CD4-positive, alpha-beta T cell treated with Interferon alpha-2 for 1 hour (primary cell): ENCODE results near the gene RASIP1.

ENCODE experiments used
- DNase-seq, 2 donors: peaks; one replicate each; pipeline ENCODE4 v3.0.0-alpha.2; 2020 to 2022

Gene RASIP1

DNA sequence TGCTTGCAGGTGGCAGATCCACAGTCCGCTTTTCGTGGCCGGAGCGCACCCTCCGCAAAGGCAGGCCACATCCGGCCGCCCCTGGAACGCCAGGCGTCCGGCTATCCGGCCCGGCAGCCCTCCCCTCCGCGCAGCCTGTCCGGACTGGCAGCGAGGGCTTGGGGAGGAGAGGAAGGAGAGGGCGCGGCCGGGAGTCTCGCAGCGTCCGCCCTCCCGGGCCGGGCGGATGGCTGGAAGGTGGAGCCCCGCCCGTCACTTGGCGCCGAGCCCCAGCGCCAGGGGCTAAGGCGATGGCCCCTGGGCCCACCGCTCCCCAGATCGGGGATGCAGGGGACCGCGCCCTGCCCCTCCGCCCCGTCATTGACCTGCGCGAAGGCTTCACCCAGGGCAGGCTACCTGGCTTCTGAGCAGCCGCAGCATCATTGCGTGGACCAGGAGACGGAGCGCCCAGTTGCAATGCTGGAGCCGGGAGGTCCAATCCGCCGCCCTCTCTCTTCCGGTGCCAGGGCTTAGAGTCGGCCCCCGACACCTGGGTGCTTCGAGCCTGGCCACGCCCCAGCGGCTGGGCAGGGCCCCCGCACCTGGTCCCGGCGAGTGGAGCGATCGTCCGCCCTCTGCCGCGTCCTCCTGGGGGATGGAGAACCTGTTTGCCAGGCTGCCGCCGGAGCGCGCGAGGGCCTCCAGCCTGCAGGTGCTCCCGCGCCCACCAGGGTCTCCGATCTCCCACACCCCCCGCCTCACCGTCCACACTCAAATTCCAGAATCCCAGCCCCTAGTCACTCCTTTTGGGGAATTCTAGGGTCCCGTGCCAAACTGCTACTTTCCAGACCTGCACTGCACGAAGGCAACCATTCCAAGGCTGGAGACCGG lies 12.3 kb upstream of the RASIP1 start, which contains the start of gene FUT1:
TSS of gene FUT1 (minus strand) at position 146 of the 870 bp plus-strand sequence. CDS start 1,360 bp downstream, outside the sequence.
- DNase-seq, result peak; percentile 12 to 51

DNA sequence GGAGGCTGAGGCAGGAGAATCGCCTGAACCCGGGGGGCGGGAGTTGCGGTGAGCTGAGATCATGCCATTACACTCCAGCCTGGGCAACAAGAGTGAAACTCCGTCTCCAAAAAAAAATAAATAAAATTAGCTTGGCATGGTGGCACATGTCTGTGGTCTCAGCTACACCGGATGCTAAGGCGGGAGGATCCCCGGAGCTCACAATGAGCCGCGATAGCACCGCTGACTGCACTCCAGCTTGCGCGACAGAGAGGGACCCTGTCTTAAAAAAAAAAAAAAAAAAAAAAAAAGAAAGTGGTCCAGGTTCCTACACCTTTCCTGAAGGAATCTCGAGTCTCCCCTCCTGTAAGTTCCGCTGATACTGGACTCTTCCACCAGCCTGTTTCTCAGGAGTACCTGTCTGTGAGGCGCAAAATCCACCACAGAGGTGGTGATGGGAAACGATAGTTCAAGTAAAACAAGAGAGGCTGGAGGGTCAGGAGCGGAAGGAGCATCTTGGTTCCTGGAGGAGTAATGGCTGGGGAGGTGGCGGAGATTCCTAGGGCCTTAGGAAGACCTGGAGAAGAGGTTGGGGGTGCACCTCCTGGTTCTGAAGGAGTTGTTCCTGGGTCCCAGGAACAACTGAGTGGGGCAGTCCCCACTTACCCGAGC lies 11.6 kb upstream of the RASIP1 start:
- DNase-seq, result peak in 1 of 2 donors; percentile 14

GRCh38 chr19:48750771-48751504 lies 10.5 kb upstream of the RASIP1 start:
- DNase-seq, result no peak

DNA sequence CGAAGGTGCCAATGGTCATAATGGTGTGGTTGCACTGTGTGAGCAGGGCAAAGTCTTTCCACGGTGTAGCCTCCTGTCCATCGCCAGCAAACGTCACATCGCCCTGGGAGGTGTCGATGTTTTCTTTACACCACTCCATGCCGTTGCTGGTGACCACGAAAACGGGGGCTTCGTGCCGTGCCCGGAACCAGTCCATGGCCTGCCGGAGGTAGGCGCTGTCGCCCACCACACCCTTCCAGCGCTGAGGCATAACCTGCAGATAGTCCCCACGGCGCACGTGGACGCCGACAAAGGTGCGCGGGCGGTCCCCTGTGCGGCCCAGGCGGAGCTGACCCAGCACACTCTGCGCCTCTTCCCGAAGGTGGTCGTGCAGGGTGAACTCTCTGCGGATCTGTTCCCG lies 9.9 kb upstream of the RASIP1 start:
- no peak for DNase-seq

DNA sequence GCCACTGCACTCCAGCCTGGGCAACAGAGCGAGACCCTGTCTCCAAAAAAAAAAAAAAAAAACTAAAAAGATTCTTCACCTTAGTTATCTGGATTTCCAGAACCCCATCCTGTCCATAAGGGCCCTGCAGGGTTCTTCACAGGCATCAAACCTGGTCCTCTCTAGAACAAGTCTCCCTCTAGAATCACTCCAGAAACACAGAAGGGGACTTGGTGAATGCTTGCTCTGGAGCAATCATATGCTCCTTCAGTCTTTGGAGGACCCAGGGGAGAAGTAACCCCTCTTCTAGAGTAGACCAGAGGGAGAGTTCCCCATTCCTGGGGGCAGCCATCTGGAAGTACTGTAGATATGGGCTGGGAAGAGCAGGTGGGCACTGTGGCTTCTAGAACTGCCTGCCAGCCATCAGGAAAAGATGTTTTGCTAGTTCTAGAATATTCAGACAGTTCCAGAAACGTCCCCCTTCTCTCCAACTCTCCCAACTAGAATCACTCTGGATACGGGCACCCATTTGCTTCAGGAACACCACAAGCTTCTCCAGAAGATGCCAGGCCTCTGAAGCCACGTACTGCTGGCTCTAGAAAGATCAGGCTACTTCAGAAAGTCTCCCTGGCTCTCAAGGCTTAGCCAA lies 9.3 kb upstream of the RASIP1 start:
- DNase-seq, result no peak

GRCh38 chr19:48746738-48747575 lies 6.5 kb upstream of the RASIP1 start, which contains the start of gene IZUMO1:
Gene IZUMO1 (minus strand): TSS chr19:48746909. CDS start chr19:48745859, 1,050 bp downstream.
- DNase-seq, result peak; percentile 70 to 73

- no peak for DNase-seq
Measured at GRCh38 chr19:48746110-48746509, 5.7 kb upstream of the RASIP1 start.

DNA sequence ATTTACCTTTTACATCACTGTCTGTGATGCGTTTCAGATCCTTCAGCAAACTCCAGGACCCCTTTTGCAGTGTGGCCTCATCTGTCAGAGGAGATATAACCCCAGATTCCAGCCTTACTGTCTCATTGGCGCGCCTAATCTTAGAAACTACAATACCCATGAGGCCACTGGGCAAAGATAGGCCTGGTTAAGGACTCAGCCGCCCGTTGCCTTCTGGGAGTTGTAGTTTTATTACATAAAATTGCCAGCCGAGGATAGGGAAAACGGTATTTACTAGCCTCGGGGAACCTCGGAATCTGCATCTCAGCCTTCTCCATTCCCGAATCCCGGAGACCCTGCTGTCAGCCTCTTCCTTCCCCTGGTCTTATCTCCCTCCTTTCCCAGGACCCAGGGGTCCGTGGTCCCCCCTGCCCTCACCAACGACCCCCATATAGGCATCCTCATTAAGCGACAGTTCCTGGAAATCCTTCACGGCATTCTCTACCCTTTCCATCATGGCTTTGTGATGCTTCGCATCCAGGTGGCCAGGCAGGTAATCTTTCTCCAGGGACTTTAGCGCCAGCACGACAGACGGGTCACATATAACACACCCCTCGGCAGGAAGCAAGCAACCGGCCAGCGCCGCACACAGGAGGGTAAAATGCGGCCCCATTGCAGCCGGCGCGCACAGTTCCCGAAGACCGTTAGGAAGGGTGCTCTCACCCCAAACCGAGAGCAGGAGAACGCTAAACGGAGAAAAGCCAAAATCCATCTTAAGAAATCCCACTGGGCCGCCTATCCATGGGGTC lies 5.0 kb upstream of the RASIP1 start:
- DNase-seq, result peak; percentile 57 to 77

GRCh38 chr19:48742096-48742495 lies 1.7 kb upstream of the RASIP1 start:
- DNase-seq, result no peak

DNA sequence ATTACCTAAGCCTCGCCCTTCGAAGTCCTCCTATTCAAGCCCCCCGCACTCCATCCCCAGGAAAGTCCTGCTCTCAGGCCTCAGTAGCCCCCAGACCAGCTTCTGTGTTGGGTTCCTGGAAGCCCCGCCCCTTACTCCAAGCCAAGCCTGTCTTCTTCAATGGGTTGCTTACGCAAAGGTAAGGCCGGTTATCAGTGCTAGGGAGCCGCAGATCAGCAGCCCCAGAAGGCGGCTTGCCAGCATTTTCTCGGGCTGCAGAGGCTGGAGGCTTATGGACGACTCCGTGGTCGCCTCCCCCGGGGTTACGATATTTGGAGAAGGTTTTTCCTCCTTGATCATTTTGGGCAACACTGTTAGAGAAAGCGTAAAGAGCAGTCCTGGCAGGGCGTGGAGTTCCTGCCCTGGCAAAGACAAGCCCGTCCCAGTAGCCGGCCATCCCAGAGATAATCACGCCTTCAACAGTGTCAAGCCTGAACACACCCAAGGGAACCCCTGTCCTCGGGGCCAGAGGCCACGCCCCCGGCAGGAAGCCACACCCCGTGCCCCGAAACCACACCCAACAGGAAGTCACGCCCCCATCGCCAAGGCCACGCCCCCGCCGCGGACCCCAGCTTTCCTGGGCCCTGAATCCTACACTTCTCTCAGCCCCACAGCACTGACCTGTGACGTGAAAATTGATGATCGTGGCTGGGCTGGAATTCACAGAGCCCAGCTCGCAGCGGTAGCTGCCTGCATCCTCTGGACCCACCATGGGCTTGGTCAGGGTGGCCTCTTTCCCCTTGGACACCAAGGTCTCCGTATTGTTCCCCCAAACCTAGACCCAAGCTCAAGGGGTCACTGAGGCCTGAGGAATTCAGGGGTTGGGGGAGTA lies 954 bp upstream of the RASIP1 start:
- DNase-seq, result peak; percentile 11 to 43

DNA sequence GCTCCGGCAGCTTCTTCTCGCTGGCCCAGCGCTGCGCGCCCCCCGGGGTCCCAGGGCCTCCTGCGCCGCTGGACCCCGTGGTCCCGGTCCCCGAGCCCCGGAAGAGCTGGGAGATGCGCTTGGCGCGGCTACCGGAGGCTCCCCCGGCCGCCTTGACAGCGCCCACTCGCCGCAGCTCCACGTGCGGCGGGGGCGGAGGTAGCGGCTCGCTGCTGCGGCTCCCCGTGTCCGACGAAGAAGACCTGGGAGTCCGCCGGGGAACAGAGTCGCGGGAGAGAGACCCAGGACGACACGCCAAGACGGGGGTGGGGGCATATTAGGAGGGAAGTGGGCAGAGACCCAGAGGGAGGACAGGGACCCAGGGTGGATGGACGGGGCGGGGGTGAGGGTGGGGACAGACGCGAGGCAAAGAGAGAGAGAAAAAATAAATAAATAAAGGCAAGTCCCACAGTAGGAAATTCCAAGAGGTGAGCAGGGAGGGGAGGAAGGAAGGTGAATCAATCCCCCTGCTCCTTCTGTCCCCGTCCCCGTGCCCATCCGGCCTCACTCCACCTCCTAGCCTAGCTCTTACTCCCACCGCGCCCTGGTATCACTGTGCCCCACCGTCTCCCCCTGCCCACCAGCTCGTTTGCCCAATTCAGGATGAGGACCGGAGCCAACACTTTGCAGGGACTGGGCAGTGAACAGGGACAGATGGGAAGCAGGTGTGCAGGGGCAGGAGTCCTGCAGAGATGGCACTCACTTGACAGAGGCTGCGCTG lies 826 bp downstream of the RASIP1 start:
- no peak for DNase-seq

DNA sequence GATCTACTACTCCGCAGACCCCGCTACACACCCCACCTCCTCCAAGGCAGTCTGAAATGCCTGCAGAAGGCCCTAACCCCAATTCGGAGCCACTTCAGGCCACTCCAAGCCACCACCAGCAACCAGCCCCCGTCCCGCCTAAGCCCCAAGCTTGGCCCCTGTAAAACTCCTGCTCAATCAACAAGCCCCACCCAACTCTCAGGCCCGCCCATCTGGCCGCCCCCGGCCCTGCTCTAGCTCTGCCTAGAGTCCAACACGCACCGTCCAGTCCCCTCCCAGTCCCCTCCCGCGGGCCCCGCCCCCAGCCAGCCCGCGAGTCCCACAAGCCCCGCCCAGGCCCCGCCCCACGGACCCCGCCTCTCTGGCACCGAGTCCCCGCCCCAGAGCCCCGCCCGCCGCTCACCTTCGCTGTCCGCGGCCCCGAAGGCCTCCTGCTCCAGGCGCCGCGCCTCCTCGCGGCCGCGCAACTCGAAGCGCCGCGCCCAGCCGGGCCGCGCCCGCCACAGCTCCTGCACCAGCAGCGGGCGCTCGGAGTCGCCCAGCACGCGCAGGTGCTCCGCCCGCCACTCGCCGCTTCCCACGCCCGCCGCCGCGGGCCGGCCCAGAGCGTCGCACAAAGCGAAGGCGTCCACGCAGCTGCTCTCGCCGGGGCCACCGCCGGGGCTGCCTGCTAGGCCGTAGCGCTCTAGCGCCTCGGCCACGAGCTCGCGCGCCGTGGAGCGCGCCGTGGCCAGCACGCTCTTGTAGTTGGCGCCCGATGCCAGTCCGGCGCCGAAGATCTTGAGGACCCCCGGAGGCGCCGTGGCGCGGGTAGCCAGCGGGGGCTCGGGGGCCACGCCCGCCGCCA lies 1.6 kb downstream of the RASIP1 start:
- peak; percentile 91 to 95 for DNase-seq

DNA sequence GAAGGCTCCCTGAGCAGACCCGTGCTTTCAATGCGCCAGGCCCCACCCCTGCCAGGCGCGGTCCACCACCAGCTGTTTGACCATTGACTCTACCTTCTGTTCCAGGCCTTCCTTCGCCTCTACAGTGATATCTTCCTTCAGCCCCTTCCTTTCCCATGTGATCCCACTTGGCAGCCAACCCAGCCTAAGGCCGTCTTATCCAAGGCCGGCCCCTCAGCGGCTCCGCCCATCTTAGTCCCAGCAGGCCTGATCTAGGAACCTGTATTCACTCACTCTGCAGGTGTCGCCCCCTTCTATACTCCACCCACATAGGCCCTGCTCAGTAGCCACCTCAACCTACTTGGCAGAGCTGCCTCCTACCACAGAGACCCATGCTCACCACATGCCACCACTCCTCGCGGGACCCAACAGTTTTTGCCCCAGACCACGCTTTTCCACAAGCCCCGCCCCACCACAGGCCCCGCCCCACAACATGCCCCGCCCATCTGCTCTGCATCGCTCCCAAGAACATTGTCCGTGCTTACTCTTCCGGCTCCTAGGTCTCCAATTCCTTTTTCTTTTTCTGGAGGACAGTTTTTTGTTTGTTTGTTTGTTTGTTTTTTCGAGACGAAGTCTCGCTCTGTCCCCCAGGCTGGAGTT lies 2.9 kb downstream of the RASIP1 start:
- DNase-seq, result peak in 1 of 2 donors; percentile 25

DNA sequence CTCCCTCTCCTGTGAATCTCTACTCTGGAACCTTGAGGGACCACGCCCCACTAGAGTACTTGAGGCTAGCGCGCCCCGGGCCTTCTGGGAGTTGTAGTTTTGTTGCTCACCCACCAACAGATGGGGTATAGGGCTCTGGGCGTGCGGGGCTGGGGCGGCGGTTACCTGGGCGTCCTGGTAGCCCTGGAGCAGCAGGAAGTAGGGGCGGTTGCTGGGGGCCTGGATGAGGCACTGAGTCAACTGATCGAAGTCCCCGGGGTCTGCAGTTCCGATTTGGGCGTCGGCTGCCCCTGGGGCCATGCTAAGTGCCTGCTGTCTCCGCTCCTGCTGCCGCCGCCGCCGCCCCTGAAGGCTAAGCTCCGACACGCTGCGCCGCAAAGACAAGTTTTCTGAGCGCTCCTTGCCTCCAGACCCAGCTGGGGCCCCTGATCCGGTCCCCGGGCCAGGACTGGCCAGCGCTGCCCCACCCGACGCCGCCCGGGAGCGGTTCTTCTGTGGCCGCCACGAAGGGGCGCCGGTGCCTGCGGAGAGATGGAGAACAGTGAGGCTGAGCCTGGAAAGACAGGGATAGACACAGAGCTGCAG lies 5.3 kb downstream of the RASIP1 start:
- no peak for DNase-seq

DNA sequence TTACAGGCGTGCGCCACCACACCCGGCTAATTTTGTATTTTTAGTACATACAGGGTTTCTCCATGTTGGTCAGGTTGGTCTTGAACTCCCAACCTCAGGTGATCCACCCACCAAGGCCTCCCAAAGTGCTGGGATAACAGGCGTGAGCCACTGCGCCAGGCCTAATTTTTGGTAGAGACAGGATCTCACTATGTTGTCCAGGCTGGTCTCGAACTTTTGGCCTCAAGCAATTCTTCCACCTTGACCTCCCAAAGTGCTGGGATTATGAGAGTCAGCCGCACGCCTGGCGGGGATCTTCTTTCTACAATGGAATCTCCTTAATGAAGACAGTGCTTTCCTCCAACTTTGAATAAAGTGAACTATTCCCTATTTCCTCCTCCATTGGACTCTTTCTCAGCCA lies 5.8 kb downstream of the RASIP1 start:
- no peak for DNase-seq

GRCh38 chr19:48731452-48731851 lies 9.0 kb downstream of the RASIP1 start:
- no peak for DNase-seq
